NCI-H2227 (cell line): Measurements from ENCODE around the gene PEDS1.
"Not testable (repeated sequence)": the region's sequence is repeated elsewhere in the genome, so short reads cannot be mapped to it uniquely, and the experiment has no call there.

ENCODE experiments used
- DNase-seq: peaks from one replicate; lab custom pipeline; 2025; ENCODE audit not compliant: unreplicated experiment; lab: John Stamatoyannopoulos, UW

PEDS1 gene

DNA sequence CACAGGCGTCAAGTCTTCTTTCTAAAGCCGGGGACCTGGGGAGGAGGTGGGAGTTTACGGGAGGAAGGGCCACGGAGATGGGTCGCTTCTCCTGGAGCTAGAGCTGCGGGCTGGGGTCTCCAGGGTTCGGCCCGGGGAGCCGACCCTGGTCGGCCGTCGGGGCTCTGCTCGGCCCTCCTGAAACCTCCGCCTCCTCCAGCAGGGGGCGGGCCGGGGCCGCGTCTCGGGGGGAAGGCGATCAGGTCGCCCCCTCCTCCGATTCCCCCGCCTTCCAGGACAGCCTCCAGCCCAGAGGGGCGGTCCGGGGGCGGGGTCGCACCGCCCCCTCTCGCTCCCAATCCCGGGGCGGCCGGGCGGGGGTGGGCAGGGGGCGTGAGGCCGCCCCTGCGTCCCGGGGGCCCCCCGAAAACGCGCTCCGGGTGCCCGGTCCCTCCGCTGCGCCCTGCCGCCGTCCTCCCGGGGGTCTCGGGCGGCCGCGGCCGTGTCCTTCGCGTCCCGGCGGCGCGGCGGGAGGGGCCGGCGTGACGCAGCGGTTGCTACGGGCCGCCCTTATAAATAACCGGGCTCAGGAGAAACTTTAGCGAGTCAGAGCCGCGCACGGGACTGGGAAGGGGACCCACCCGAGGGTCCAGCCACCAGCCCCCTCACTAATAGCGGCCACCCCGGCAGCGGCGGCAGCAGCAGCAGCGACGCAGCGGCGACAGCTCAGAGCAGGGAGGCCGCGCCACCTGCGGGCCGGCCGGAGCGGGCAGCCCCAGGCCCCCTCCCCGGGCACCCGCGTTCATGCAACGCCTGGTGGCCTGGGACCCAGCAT is 36.9 kb upstream of the PEDS1 start, which contains the start of gene CEBPB:
Gene CEBPB, plus strand, starts transcription at position 580 of the 814 bp plus-strand sequence. Its CDS starts 204 bp downstream, at position 784.
- peak; percentile 88 for DNase-seq

GRCh38 chr20:50189681-50190250 is 36.2 kb upstream of the PEDS1 start:
- DNase-seq = no peak

GRCh38 chr20:50188879-50189680 is 35.6 kb upstream of the PEDS1 start:
- DNase-seq = no peak

- DNase-seq = peak; percentile 14
These were observed 34.8 kb upstream of the PEDS1 start for GRCh38 chr20:50188287-50188688.

GRCh38 chr20:50187403-50188051 is 34.0 kb upstream of the PEDS1 start:
- DNase-seq = no peak

DNA sequence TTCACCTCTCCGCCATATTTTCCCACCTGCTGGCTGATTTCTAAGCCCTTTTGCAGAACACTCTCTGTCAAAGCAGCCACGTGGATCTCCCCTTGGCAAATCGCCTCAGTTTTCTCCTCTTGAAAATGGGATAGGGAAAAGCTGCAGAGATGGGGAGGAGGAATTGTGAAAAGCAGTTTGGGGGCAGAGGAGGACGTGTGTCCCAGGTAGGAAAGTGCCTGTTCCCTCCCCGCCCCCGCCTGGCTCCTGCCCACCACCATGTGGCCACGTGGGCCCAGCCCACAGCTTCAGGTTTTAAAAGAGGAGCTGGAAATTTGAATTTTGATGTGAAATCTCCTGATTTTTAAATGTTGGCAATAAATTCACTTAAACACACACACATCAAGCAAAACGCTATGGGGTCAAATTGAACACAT is 33.5 kb upstream of the PEDS1 start:
- no peak for DNase-seq

- peak; percentile 92 for DNase-seq
These were observed 32.8 kb upstream of the PEDS1 start for GRCh38 chr20:50186151-50186885.

- DNase-seq = no peak
These were observed 31.9 kb upstream of the PEDS1 start for GRCh38 chr20:50185426-50185825.

- no peak for DNase-seq
These were observed 28.8 kb upstream of the PEDS1 start for GRCh38 chr20:50182346-50182745.

- no peak for DNase-seq
These were observed 27.8 kb upstream of the PEDS1 start for GRCh38 chr20:50181344-50181743.

GRCh38 chr20:50178672-50179071 is 25.1 kb upstream of the PEDS1 start:
- DNase-seq = not testable (repeated sequence)

- DNase-seq = no peak
These were observed 22.7 kb upstream of the PEDS1 start for GRCh38 chr20:50175938-50176933.

DNA sequence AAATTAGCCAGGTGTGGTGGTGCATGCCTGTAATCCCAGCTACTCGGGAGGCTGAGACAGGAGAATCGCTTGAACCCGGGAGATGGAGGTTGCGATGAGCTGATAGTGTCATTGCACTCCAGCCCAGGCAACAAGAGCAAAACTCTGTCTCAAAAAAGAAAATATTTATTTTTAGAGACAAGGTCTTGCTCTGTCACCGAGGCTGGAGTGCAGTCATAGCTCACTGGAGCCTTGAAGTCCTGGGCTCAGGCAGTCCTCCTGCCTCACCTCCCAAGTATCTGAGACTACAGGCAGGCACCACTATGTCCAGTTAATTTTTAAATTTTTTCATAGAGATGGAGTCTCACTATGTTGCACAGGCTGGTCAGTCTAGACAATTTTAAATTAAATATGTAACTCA is 20.9 kb upstream of the PEDS1 start:
- DNase-seq = no peak

DNA sequence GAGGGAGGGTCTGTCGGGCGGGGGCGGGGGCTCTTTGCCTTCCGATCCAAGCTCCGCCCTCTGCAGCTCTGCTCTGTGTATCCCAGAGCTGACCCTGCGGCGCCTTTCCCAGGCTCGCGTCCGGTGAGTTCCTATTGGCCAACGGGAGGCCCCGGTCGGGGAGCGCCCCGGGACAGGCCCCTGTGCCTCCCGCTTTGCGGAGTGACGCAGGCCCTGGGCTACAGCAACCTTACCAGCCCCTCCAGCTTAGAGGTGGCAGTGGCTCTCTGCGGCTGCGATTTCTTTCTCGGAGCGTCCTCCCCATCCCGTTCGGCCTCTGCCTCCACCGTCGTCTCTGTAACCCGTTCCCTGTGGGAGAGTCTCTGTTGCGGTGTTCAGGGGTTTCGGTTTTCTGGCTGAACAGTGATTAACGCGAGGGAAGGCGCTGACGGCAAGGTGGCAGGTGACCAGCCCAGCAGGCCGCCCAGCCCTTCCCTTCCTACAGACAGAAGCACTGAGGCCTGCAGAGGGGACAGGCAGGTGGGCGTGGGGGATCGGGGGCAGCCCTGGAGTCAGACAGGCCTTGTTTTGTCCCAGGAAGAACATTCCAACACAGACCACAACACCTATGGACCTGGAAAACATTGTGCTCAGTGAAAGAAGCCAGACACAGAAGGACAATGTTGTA is 19.0 kb upstream of the PEDS1 start:
- peak; percentile 71 for DNase-seq

- no peak for DNase-seq
These were observed 17.2 kb upstream of the PEDS1 start for GRCh38 chr20:50170549-50171220.

DNA sequence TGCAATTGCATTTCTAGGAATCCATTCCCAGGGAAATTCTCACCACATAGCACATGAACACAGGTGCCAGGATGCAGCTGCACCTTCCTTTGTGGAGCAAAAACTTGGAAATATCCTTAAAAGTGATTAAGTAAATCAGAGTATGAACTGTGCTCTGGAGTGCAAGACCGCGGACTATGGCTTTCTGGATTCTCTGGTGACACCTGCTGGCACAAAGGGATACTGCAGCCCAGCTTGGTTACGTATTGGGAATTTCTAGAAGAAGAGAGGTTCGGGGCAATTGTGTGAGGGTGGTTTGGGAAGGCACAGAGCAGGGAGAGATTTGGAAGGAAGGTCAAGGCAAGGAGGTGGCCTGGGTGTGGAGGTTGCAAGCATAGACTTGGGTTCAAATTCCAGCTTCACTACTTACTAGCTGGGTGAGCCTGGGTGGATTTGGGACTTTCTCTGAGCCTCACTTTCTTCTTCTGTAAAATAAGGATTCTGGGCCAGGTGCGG is 15.9 kb upstream of the PEDS1 start:
- peak; percentile 84 for DNase-seq

- DNase-seq = peak; percentile 97
These were observed 12.4 kb upstream of the PEDS1 start for GRCh38 chr20:50165684-50166554.
